ENCODE measurements around the gene CAMK4.

Gene CAMK4

GRCh38 chr5:111469293-111469896 lies 245.2 kb downstream of the CAMK4 start:
- H3K36me3 Mint-ChIP-seq, result no peaks in the 10 kb centered on the region

GRCh38 chr5:111469903-111470302 lies 245.7 kb downstream of the CAMK4 start:
- Mint-ChIP-seq H3K36me3 (no peaks in the 10 kb centered on the region), H3K9me3 (peaks cover 3% of the 10 kb centered on the region), H3K27me3 (no peaks in the 10 kb centered on the region), H3K4me3 (no peak overlapping the region), H3K27ac (no peak overlapping the region), H3K4me1 (no peaks in the 10 kb centered on the region)
- no peak for ATAC-seq

More at GRCh38 chr5:111469293-111469896, 245.2 kb downstream of the CAMK4 start:
- ATAC-seq, result no peak
- Mint-ChIP-seq H3K4me1 (no peaks in the 10 kb centered on the region), H3K9me3 (peaks cover 3% of the 10 kb centered on the region), H3K27ac (no peak overlapping the region), H3K4me3 (no peak overlapping the region), H3K27me3 (no peaks in the 10 kb centered on the region)

- Mint-ChIP-seq H3K27me3 (no peaks in the 10 kb centered on the region), H3K4me3 (no peak overlapping the region), H3K27ac (no peak overlapping the region), H3K9me3 (no peaks in the 10 kb centered on the region), H3K36me3 (no peaks in the 10 kb centered on the region), H3K4me1 (no peaks in the 10 kb centered on the region)
- ATAC-seq, result no peak
These were observed 247.9 kb downstream of the CAMK4 start for GRCh38 chr5:111472096-111472495.

GRCh38 chr5:111472579-111472978 lies 248.4 kb downstream of the CAMK4 start:
- Mint-ChIP-seq H3K27ac (no peak overlapping the region), H3K36me3 (no peaks in the 10 kb centered on the region)
- no peak for ATAC-seq

GRCh38 chr5:111478266-111478665 lies 254.1 kb downstream of the CAMK4 start:
- ATAC-seq, result no peak
- no peaks in the 10 kb centered on the region for H3K4me1 Mint-ChIP-seq
- H3K4me3 Mint-ChIP-seq, result no peak overlapping the region
- H3K27ac Mint-ChIP-seq, result no peak overlapping the region
- H3K27me3 Mint-ChIP-seq, result no peaks in the 10 kb centered on the region
- no peaks in the 10 kb centered on the region for H3K9me3 Mint-ChIP-seq
- no peaks in the 10 kb centered on the region for H3K36me3 Mint-ChIP-seq

More at GRCh38 chr5:111472579-111472978, 248.4 kb downstream of the CAMK4 start:
- H3K4me1 Mint-ChIP-seq, result no peaks in the 10 kb centered on the region
- no peaks in the 10 kb centered on the region for H3K9me3 Mint-ChIP-seq
- no peak overlapping the region for H3K4me3 Mint-ChIP-seq
- no peaks in the 10 kb centered on the region for H3K27me3 Mint-ChIP-seq

GRCh38 chr5:111478898-111479297 lies 254.7 kb downstream of the CAMK4 start:
- no peaks in the 10 kb centered on the region for H3K4me1 Mint-ChIP-seq
- H3K27ac Mint-ChIP-seq, result no peak overlapping the region
- no peaks in the 10 kb centered on the region for H3K9me3 Mint-ChIP-seq
- H3K4me3 Mint-ChIP-seq, result no peak overlapping the region
- no peak for ATAC-seq
- H3K36me3 Mint-ChIP-seq, result no peaks in the 10 kb centered on the region
- no peaks in the 10 kb centered on the region for H3K27me3 Mint-ChIP-seq

- Mint-ChIP-seq H3K4me3 (no peak overlapping the region), H3K27me3 (no peaks in the 10 kb centered on the region), H3K36me3 (no peaks in the 10 kb centered on the region), H3K9me3 (no peaks in the 10 kb centered on the region), H3K4me1 (no peaks in the 10 kb centered on the region), H3K27ac (no peak overlapping the region)
- no peak for ATAC-seq
These were observed 256.2 kb downstream of the CAMK4 start for GRCh38 chr5:111480346-111480745.

GRCh38 chr5:111486055-111486454 lies 261.9 kb downstream of the CAMK4 start:
- H3K27ac Mint-ChIP-seq, result no peak overlapping the region
- H3K9me3 Mint-ChIP-seq, result no peaks in the 10 kb centered on the region
- H3K27me3 Mint-ChIP-seq, result no peaks in the 10 kb centered on the region
- no peaks in the 10 kb centered on the region for H3K4me1 Mint-ChIP-seq
- H3K4me3 Mint-ChIP-seq, result no peak overlapping the region
- no peaks in the 10 kb centered on the region for H3K36me3 Mint-ChIP-seq
- ATAC-seq, result no peak

GRCh38 chr5:111486926-111487325 lies 262.7 kb downstream of the CAMK4 start:
- ATAC-seq, result no peak
- no peak overlapping the region for H3K27ac Mint-ChIP-seq
- no peaks in the 10 kb centered on the region for H3K4me1 Mint-ChIP-seq
- H3K9me3 Mint-ChIP-seq, result no peaks in the 10 kb centered on the region
- no peaks in the 10 kb centered on the region for H3K36me3 Mint-ChIP-seq
- H3K27me3 Mint-ChIP-seq, result no peaks in the 10 kb centered on the region
- no peak overlapping the region for H3K4me3 Mint-ChIP-seq

GRCh38 chr5:111488353-111488752 lies 264.2 kb downstream of the CAMK4 start:
- Mint-ChIP-seq H3K27ac (no peak overlapping the region), H3K36me3 (peaks cover under 1% of the 10 kb centered on the region), H3K27me3 (no peaks in the 10 kb centered on the region), H3K9me3 (no peaks in the 10 kb centered on the region), H3K4me3 (no peak overlapping the region), H3K4me1 (no peaks in the 10 kb centered on the region)
- ATAC-seq, result no peak

- no peaks in the 10 kb centered on the region for H3K27me3 Mint-ChIP-seq
- H3K4me1 Mint-ChIP-seq, result no peaks in the 10 kb centered on the region
- no peak overlapping the region for H3K4me3 Mint-ChIP-seq
- H3K9me3 Mint-ChIP-seq, result no peaks in the 10 kb centered on the region
- no peak for ATAC-seq
- no peak overlapping the region for H3K27ac Mint-ChIP-seq
- H3K36me3 Mint-ChIP-seq, result peaks cover 9% of the 10 kb centered on the region
These were observed 268.8 kb downstream of the CAMK4 start for GRCh38 chr5:111493031-111493430.

GRCh38 chr5:111494355-111494999 lies 270.3 kb downstream of the CAMK4 start:
- H3K27me3 Mint-ChIP-seq, result no peaks in the 10 kb centered on the region
- no peak overlapping the region for H3K4me3 Mint-ChIP-seq
- H3K27ac Mint-ChIP-seq, result no peak overlapping the region
- no peaks in the 10 kb centered on the region for H3K4me1 Mint-ChIP-seq
- peaks cover 19% of the 10 kb centered on the region for H3K36me3 Mint-ChIP-seq
- H3K9me3 Mint-ChIP-seq, result no peaks in the 10 kb centered on the region
- ATAC-seq, result no peak

GRCh38 chr5:111495159-111495558 lies 271.0 kb downstream of the CAMK4 start:
- peaks cover 24% of the 10 kb centered on the region for H3K36me3 Mint-ChIP-seq
- no peak for ATAC-seq

GRCh38 chr5:111498346-111498745 lies 274.2 kb downstream of the CAMK4 start:
- no peaks in the 10 kb centered on the region for H3K4me1 Mint-ChIP-seq
- no peak for ATAC-seq
- H3K27ac Mint-ChIP-seq, result no peak overlapping the region
- no peak overlapping the region for H3K4me3 Mint-ChIP-seq
- H3K36me3 Mint-ChIP-seq, result peaks cover 35% of the 10 kb centered on the region
- H3K27me3 Mint-ChIP-seq, result no peaks in the 10 kb centered on the region
- no peaks in the 10 kb centered on the region for H3K9me3 Mint-ChIP-seq

More at GRCh38 chr5:111495159-111495558, 271.0 kb downstream of the CAMK4 start:
- no peaks in the 10 kb centered on the region for H3K4me1 Mint-ChIP-seq
- no peak overlapping the region for H3K27ac Mint-ChIP-seq
- no peaks in the 10 kb centered on the region for H3K9me3 Mint-ChIP-seq
- H3K4me3 Mint-ChIP-seq, result no peak overlapping the region
- no peaks in the 10 kb centered on the region for H3K27me3 Mint-ChIP-seq

GRCh38 chr5:111502956-111503355 lies 278.8 kb downstream of the CAMK4 start:
- Mint-ChIP-seq H3K4me3 (no peak overlapping the region), H3K4me1 (peaks cover 17% of the 10 kb centered on the region), H3K9me3 (no peaks in the 10 kb centered on the region), H3K27me3 (no peaks in the 10 kb centered on the region), H3K36me3 (peaks cover 35% of the 10 kb centered on the region), H3K27ac (no peak overlapping the region)
- no peak for ATAC-seq

GRCh38 chr5:111505096-111505495 lies 280.9 kb downstream of the CAMK4 start:
- Mint-ChIP-seq H3K9me3 (no peaks in the 10 kb centered on the region), H3K4me3 (no peak overlapping the region), H3K4me1 (peaks cover 33% of the 10 kb centered on the region), H3K36me3 (peaks cover 21% of the 10 kb centered on the region), H3K27ac (no peak overlapping the region), H3K27me3 (no peaks in the 10 kb centered on the region)
- ATAC-seq, result no peak
